Measurements from ENCODE around the gene COPS7A. TPM values are rescaled to one million over a fixed set of nuclear protein-coding genes. Genes with fewer than 3 reads are reported as not detected.

COPS7A gene
- total RNA-seq, 1 donor = 98.8 TPM

DNA sequence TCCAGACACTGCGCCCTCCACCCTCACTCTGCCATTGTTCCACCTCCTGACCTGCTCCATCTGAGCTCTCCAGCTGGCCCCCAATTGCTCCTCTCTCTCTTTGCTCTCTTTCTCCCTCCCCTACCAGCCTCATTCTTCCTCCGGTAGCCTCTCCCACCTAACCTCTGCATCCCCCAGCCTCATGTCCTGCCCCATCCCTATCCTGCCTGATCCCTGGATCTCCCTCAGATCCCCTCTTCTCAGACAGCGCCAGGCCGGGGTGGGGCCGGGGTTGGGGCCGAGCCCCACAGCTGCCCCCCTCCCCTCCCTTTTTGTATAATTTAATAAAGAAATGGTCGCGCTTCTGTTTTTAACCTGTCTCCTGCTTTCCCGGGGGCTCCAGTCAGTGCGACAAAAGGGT is 46.8 kb downstream of the COPS7A start:
- Histone ChIP-seq H3K36me3 (ENCODE audit: insufficient read depth, low read length) (peaks cover 15% of the 10 kb centered on the region), H3K27me3 (ENCODE audit: insufficient read depth, low read length) (no peaks in the 10 kb centered on the region), H3K4me3 (ENCODE audit: insufficient read depth, low read length) (no peak overlapping the region), H3K79me2 (ENCODE audit: insufficient read depth, low read length) (peaks cover 29% of the 10 kb centered on the region), H2AFZ (ENCODE audit: low read length) (no peak overlapping the region), H3K4me2 (ENCODE audit: insufficient read depth, low read length) (no peak overlapping the region), H3K9me3 (ENCODE audit: low read depth, low read length) (no peaks in the 10 kb centered on the region), H3K4me1 (ENCODE audit: insufficient read depth, low read length) (peaks cover 13% of the 10 kb centered on the region), H4K20me1 (ENCODE audit: insufficient read depth, low read length) (peaks cover 32% of the 10 kb centered on the region), H3K27ac (ENCODE audit: low read depth, low read length) (no peak overlapping the region)
- TF ChIP-seq, protein P1, sequence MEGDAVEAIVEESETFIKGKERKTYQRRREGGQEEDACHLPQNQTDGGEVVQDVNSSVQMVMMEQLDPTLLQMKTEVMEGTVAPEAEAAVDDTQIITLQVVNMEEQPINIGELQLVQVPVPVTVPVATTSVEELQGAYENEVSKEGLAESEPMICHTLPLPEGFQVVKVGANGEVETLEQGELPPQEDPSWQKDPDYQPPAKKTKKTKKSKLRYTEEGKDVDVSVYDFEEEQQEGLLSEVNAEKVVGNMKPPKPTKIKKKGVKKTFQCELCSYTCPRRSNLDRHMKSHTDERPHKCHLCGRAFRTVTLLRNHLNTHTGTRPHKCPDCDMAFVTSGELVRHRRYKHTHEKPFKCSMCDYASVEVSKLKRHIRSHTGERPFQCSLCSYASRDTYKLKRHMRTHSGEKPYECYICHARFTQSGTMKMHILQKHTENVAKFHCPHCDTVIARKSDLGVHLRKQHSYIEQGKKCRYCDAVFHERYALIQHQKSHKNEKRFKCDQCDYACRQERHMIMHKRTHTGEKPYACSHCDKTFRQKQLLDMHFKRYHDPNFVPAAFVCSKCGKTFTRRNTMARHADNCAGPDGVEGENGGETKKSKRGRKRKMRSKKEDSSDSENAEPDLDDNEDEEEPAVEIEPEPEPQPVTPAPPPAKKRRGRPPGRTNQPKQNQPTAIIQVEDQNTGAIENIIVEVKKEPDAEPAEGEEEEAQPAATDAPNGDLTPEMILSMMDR (IDR thresholded peaks at IDR 0.05; ENCODE audit: extremely low read depth, low read depth, low read length) = no peak
- DNase-seq (ENCODE audit: insufficient read length, low spot score, missing footprints) = peak; percentile 75

DNA sequence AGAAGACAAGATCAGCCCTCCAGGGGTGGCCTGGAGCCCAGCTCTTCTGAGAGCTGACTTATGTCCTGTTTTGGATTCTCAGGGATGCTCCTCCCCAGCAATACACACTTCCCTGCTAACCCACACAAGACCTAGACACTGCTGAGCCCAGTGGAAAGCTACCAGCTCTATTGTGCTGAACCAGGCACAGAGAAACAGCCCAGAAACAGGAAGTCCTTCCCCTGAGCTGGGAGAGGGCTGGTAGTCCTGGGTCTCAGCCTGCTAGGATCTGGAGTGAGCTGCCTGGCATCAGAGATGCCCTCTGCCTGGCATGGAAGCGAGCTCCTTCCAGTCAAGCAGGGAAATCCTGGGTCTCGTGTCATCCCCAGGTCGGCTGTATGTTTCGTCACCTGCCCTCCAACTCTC is 47.2 kb downstream of the COPS7A start:
- TF ChIP-seq, protein P1 (IDR thresholded peaks at IDR 0.05; ENCODE audit: extremely low read depth, low read depth, low read length) = no peak
- Histone ChIP-seq H4K20me1 (ENCODE audit: insufficient read depth, low read length) (peaks cover 32% of the 10 kb centered on the region), H3K36me3 (ENCODE audit: insufficient read depth, low read length) (peaks cover 15% of the 10 kb centered on the region), H3K4me3 (ENCODE audit: insufficient read depth, low read length) (no peak overlapping the region), H3K79me2 (ENCODE audit: insufficient read depth, low read length) (peaks cover 29% of the 10 kb centered on the region), H3K27ac (ENCODE audit: low read depth, low read length) (no peak overlapping the region), H2AFZ (ENCODE audit: low read length) (no peak overlapping the region), H3K4me2 (ENCODE audit: insufficient read depth, low read length) (no peak overlapping the region), H3K9me3 (ENCODE audit: low read depth, low read length) (no peaks in the 10 kb centered on the region), H3K4me1 (ENCODE audit: insufficient read depth, low read length) (peaks cover 13% of the 10 kb centered on the region), H3K27me3 (ENCODE audit: insufficient read depth, low read length) (no peaks in the 10 kb centered on the region)
- DNase-seq (ENCODE audit: insufficient read length, low spot score, missing footprints) = peak; percentile 90

DNA sequence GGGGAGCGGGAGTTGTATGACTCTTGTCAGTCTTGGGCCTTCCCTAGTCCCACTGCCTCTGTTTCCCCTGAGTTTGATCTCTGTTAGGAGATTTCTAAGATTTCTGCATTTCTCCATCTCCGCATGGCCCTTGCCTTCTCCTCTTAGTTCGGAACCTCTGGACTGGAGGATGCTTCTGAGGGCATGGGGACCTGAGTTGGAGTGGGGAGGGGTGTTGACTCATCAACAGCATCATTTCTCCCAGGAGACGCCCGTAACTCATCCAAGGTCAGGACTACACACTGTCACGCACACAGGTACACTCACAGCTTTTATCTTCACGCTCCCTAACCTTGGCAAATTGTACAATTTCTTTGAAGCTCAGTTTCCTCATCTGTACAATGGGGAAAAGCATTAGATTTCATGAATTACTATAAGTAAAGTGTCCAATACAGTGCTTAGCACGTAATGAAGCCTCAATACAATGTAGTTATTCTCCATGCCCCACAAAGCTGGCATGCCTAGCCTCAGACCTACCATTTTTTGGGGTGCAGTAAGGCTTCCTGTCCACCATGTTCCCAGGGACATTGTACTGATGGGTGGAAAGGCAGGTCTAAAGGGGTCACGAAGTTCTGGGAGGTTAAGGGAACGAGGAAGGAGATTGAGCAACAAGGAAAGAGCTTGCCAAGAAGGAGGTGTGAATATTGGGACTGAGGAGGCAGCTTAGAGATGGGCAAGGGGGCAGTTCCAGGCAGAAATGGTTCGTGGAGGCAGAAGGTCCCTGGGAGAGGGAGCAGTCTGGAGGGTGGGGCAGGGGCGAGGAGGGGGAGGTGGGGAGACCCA is 47.9 kb downstream of the COPS7A start:
- no peak overlapping the region for H3K27ac ChIP-seq (ENCODE audit: low read depth, low read length)
- H3K36me3 ChIP-seq (ENCODE audit: insufficient read depth, low read length) = peaks cover 15% of the 10 kb centered on the region
- H3K79me2 ChIP-seq (ENCODE audit: insufficient read depth, low read length) = peaks cover 29% of the 10 kb centered on the region
- no peaks in the 10 kb centered on the region for H3K27me3 ChIP-seq (ENCODE audit: insufficient read depth, low read length)
- H3K4me3 ChIP-seq (ENCODE audit: insufficient read depth, low read length) = no peak overlapping the region
- no peak overlapping the region for H2AFZ ChIP-seq (ENCODE audit: low read length)
- H3K4me2 ChIP-seq (ENCODE audit: insufficient read depth, low read length) = no peak overlapping the region
- peaks cover 13% of the 10 kb centered on the region for H3K4me1 ChIP-seq (ENCODE audit: insufficient read depth, low read length)
- H3K9me3 ChIP-seq (ENCODE audit: low read depth, low read length) = no peaks in the 10 kb centered on the region
- TF ChIP-seq, protein P1 (IDR thresholded peaks at IDR 0.05; ENCODE audit: extremely low read depth, low read depth, low read length) = no peak
- H4K20me1 ChIP-seq (ENCODE audit: insufficient read depth, low read length) = peaks cover 32% of the 10 kb centered on the region
- DNase-seq (ENCODE audit: insufficient read length, low spot score, missing footprints) = peak; percentile 88

DNA sequence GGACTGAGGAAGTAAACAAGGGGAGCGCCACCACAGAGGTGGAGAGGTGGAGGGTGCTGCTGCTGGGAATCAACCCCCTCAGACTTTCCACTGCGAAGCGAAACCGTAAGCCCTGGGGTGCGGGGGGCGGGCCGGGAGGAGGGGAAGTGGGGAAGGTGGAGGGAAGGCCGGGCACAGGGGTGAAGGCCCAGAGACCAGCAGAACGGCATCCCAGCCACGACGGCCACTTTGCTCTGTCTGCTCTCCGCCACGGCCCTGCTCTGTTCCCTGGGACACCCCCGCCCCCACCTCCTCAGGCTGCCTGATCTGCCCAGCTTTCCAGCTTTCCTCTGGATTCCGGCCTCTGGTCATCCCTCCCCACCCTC is 48.5 kb downstream of the COPS7A start, which contains the start of gene LAG3:
Gene LAG3, plus strand, starts transcription at position 190 of the 365 bp plus-strand sequence. CDS start 333 bp downstream, outside the sequence.
- H3K79me2 ChIP-seq (ENCODE audit: insufficient read depth, low read length) = peaks cover 24% of the 10 kb centered on the region
- peaks cover 13% of the 10 kb centered on the region for H3K4me1 ChIP-seq (ENCODE audit: insufficient read depth, low read length)
- no peaks in the 10 kb centered on the region for H3K27me3 ChIP-seq (ENCODE audit: insufficient read depth, low read length)
- no peaks in the 10 kb centered on the region for H3K9me3 ChIP-seq (ENCODE audit: low read depth, low read length)
- peak; percentile 92 for DNase-seq (ENCODE audit: insufficient read length, low spot score, missing footprints)
- peaks cover 32% of the 10 kb centered on the region for H4K20me1 ChIP-seq (ENCODE audit: insufficient read depth, low read length)
- H3K4me3 ChIP-seq (ENCODE audit: insufficient read depth, low read length) = no peak within 1 kb of the TSS
- no peak within 1 kb of the TSS for H2AFZ ChIP-seq (ENCODE audit: low read length)
- H3K4me2 ChIP-seq (ENCODE audit: insufficient read depth, low read length) = no peak within 1 kb of the TSS
- peaks cover 15% of the 10 kb centered on the region for H3K36me3 ChIP-seq (ENCODE audit: insufficient read depth, low read length)
- H3K27ac ChIP-seq (ENCODE audit: low read depth, low read length) = no peak within 1 kb of the TSS
- TF ChIP-seq, protein P1 (IDR thresholded peaks at IDR 0.05; ENCODE audit: extremely low read depth, low read depth, low read length) = no peak

Measured in osteoblast (primary cell).